PC-3 (cell line): Measurements from ENCODE around the gene ESRP2.

Source experiments
- EZH2 ChIP-seq: fragments of 300-600 bp; sonication (generic); IDR thresholded peaks from one replicate; pipeline ENCODE4 v1.6.1; 2017; ENCODE audit warnings: antibody characterized with exemption, mild to moderate bottlenecking, low read length; ENCODE audit not compliant: unreplicated experiment
- TF ChIP-seq, protein P1 (sequence below): fragments of 300-600 bp; sonication (generic); conservative IDR thresholded peaks from 2 replicates; pipeline ENCODE4 v1.5.1; 2017; ENCODE audit warnings: antibody characterized with exemption, low read depth, mild to moderate bottlenecking, low read length

- no peak for TF ChIP-seq EZH2
- TF ChIP-seq, protein P1, sequence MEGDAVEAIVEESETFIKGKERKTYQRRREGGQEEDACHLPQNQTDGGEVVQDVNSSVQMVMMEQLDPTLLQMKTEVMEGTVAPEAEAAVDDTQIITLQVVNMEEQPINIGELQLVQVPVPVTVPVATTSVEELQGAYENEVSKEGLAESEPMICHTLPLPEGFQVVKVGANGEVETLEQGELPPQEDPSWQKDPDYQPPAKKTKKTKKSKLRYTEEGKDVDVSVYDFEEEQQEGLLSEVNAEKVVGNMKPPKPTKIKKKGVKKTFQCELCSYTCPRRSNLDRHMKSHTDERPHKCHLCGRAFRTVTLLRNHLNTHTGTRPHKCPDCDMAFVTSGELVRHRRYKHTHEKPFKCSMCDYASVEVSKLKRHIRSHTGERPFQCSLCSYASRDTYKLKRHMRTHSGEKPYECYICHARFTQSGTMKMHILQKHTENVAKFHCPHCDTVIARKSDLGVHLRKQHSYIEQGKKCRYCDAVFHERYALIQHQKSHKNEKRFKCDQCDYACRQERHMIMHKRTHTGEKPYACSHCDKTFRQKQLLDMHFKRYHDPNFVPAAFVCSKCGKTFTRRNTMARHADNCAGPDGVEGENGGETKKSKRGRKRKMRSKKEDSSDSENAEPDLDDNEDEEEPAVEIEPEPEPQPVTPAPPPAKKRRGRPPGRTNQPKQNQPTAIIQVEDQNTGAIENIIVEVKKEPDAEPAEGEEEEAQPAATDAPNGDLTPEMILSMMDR = no peak
Observed at GRCh38 chr16:68179196-68179795, 56.6 kb downstream of the ESRP2 start.
